ENCODE measurements around the gene RCN2.

The RCN2 gene

DNA sequence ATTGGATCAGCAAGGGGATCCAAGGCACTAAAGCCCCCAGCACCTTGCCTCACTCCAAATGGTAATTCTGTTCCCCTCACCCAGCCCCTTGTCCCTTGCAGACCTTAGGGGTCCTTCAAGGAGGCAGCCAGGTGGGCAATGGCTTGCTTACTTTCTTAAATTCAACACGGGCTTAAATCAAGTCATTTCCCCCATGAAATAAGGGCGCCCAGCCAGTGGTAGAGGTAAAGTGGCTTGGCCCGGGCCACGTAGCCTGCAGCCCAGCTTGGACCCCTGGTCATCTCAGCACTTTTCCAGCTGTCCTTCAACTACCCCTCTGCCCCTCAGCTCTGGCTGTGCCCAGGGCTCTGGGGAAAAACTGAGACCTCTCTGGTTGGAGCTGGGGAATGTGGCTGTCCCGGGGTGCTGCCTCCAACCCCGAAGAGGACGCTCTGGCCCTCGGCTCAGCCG is 64.6 kb downstream of the RCN2 start:
- no peak for DNase-seq

- DNase-seq = no peak
These were observed 65.2 kb downstream of the RCN2 start for GRCh38 chr15:76996526-76997401.

- no peak for DNase-seq
These were observed 67.2 kb downstream of the RCN2 start for GRCh38 chr15:76998663-76999285.

GRCh38 chr15:76999996-77000395 is 68.4 kb downstream of the RCN2 start:
- no peak for DNase-seq

- DNase-seq = no peak
These were observed 69.8 kb downstream of the RCN2 start for GRCh38 chr15:77001351-77001750.

GRCh38 chr15:77001966-77002365 is 70.4 kb downstream of the RCN2 start:
- DNase-seq = no peak

DNA sequence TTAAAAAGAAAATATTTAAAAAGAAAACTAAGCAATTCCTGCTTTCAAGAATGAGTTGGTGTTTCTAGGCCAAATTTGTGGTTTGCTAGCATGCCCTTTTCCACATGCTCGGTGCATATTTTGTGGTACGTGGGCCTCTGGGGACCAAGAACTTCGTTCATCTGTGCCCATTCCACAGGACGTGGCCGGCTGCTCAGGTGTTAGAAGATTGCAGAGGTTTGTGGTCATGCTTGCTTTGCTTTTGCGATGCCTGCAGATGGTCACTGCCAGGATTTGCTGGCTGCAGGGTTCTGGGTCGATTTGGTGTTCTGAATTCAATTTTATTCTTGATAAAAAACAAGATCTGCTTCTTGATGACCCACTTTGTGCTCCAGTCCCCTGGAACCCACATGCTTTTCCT is 70.9 kb downstream of the RCN2 start:
- DNase-seq = no peak

DNA sequence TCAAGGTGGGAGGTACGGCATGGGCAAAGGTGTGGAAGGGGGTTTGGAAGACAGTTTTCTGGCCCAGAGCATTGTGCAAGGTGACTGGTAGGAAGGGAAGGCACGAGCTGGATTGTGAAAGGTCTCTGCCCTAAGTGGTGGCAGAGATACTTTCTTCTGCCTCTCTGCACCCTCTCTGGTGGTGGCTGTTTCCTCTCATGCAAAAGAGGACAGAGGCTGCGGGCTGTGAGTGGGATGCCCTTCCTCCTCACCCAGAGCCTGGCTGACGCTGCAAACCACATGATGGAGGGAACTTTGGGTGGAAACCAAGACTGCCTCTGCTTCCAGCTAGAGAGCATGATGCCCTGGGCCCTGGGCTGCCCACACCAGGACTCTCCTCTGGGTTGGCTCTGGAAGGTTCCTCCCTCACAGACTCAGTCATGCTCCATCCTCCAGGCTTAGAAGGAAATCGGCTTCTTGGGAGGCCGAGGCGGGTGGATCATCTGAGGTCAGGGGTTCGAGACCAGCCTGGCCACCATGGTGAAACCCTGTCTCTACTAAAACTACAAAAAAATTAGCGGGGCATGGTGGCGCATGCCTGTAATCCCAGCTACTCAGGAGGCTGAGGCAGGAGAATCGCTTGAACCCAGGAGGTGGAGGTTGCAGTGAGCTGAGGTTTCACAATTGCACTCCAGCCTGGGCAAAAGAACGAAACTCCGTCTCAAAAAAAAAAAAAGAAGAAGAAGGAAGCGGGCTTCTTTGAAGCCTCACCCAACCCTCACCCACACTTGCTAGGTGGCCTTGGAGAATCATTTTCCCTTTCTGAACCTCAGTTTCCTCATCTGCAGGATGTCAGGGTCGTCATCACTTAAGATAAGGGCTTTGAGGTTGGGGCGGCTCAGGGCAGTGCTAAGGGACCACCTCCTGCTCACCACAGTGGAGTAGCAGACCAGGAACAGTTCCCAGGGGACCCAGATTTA is 71.7 kb downstream of the RCN2 start:
- no peak for DNase-seq

All from NCI-H774 (cell line).